ENCODE measurements around the gene AFP.

AFP gene

DNA sequence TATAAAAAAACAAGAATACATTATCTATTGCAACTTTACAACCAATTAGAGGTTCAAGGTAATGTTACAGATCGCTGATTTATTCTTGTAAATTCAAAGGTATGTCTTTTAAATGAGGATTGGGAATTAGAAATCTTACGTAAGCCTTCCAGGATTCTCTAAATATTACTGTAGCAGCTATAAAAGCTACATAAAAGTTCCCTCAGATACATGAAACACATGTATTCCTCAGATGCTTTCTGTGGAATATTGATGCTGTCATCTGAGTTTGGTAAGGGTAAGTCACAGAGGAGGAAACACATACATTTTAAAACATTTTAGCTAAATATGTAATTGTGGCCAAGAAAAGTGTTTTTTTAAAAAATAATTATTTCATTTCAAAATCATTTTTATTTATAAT is 3.4 kb downstream of the AFP start:
- DNase-seq = no peak

GRCh38 chr4:73439991-73440390 is 4.0 kb downstream of the AFP start:
- no peak for DNase-seq

DNA sequence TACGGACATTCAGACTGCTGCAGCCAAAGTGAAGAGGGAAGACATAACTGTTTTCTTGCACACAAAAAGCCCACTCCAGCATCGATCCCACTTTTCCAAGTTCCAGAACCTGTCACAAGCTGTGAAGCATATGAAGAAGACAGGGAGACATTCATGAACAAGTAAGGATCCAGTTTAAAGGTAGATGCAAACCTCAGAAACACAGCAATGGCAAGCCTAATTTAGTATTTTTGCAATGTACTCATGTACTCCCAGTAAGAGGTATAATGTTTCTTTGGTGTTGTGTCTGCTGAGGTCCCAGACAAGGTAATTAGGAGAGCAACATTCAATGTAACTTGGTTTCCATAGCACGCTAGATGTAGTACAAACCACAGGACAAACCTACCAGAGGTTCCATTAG is 4.6 kb downstream of the AFP start:
- DNase-seq = no peak

DNA sequence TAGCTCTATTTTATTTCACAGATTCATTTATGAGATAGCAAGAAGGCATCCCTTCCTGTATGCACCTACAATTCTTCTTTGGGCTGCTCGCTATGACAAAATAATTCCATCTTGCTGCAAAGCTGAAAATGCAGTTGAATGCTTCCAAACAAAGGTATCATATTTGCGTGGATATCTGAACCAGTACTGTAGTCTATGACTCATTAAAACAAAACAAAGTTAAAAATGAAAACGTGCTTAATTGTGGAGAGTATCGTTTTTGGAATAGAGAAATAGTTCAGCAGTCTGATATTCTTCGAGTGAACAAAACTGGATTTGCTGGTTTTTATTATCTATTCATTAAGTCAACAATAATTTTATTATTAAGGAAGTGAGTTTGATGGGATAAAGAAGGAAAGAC is 6.3 kb downstream of the AFP start:
- no peak for DNase-seq

GRCh38 chr4:73443224-73443623 is 7.2 kb downstream of the AFP start:
- DNase-seq = no peak

DNA sequence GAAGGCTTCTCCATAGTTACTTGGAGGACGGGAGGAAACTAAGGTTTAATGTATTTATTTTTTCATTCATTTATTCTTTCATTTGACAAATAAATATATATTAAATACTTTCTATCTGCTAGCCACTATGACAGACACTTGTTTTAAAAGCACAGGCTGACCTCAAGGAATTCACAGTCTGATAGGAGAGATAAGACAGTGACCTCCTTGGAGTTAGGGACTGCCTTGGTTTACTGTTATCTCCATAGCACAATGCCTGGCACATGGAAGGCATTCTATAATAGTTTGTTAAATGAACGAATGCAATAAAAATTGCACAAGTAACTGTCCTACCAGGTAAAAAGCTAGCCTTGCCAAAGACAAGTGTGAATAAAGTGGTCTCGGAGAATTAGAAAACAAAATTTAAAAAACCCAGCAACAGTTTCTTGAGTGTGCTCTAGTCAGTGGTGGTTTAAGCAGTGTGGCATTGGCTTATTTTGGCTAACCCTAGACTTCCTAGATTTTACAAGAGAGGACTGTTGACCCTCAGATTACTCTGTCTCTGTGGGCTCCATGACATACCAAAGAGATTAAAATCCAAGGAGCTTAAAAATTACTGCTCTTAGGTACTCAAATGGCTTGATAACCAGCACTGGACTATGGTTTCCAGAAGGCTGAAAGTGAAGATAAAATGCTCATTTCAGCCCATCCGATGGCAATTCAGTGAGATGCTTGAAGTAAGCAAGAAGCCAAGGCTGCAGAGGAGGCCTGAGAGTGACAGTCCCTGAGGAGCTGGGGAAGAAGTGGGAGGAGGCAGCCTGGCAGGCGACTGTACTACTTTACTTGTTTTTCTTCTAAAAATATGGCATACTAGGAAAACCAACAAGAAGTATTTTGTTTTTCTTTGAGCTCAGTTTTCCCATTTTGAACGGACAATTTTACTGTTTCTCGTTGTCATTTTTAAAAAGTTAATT is 9.6 kb downstream of the AFP start:
- no peak for DNase-seq

GRCh38 chr4:73446336-73446938 is 10.4 kb downstream of the AFP start:
- DNase-seq = no peak

DNA sequence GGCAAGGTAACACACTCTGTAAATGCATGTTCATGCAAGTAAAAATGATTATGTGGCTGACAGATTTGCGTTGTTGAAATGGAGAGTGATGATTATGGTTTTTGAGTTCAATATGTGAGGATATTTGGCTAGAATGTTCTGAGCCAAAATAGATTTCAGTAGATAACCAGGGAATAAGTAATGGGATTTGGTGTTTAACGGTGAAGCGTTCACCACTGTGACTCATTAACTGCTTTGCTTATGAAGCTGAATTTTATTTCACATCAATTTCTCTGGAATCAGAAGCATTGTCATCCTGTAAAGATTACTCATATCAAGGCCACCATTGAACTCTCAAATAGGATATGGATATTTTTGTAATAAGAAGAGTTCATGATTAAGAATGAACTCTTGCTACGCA is 11.7 kb downstream of the AFP start:
- no peak for DNase-seq

GRCh38 chr4:73448448-73449203 is 12.6 kb downstream of the AFP start:
- no peak for DNase-seq

DNA sequence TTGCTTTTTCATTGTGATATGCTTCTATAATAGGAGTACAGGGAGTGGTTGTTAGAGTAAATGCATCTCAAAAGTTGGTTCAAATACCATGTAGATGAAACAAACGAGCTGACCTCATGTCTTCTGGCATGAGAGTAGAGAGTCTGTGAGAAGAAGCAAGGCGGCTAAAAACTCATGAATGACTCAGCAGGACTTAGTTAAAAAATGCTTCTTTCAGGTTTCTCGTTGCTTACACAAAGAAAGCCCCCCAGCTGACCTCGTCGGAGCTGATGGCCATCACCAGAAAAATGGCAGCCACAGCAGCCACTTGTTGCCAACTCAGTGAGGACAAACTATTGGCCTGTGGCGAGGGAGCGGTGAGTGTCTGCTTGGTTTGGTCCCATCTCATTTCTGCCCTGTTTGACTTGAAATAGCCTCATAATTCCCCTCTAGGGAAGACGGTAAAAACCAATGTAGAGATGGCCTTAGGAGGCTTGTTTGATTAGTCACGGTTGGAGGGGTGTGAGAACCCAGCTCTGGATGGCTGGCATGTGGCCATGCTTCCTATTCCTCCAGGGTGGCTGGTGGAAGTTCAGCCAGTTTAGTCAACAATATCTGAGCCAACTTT is 14.5 kb downstream of the AFP start:
- DNase-seq = no peak

GRCh38 chr4:73451404-73451803 is 15.4 kb downstream of the AFP start:
- no peak for DNase-seq

DNA sequence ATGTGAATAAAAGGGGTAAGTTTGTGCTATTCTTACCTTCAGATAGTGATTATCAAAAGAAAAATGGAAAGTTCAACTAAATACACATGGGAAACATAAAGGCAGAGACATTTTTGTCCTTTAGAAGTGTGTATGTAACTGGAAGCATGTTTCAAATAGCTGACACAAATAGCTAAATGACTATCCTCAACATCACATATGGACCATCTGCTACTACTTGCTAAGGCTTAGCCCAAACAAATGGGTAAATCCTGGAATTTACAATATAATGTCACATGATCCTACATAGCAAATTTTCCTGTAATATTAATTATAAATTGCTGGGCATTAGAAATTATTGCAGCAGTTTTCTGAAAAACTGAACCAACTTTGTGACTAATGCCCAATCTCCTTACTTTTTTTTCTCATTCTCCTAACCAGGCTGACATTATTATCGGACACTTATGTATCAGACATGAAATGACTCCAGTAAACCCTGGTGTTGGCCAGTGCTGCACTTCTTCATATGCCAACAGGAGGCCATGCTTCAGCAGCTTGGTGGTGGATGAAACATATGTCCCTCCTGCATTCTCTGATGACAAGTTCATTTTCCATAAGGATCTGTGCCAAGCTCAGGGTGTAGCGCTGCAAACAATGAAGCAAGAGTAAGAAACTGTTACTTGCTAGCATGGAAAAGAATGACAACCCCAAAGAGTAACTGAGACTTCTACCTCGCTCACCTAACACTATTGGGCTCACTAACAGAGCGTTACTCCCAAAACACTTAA is 16.1 kb downstream of the AFP start:
- DNase-seq = no peak

GRCh38 chr4:73452953-73453700 is 17.1 kb downstream of the AFP start:
- DNase-seq = no peak

- no peak for DNase-seq
These were observed 17.6 kb downstream of the AFP start for GRCh38 chr4:73453701-73454005.

GRCh38 chr4:73454920-73455319 is 18.9 kb downstream of the AFP start:
- no peak for DNase-seq

DNA sequence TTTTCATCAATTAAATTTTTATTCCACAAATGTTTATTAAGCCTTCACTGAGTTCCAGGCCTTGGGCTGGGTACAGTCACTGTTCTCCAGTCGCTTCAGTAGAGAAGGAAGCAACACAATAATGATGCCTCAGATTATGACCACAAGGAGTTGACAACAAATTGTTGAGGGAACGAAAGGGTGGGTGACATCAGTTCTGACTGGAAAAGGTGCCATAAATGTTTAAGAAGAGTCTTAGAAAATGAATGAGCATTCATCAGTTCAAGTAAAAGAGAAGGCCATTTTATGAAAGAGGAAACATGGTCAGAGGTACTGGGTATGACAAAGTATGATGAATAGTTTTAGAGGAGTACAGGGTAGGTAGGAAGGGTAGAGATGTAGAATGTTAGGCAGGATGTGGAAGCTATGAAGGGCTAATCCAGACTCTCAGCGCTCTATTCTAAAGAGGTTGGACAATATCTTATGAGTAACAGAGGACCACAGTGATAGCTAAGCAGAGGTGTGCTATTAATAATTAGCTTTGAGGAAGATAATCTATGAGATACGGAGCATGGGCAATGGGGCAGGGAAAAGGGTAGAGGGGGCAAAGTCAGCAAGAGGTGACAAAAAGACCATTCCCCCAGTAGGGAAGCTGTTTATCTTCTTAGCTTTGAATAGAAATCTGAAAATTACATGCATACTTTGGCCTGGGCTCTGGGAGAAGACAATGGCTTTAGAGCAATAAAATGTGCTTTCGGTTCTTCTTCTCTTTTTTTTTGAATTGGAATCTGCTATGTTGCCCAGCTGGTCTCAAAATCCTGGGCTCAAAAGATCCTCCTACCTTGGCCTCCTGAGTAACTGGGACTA is 20.4 kb downstream of the AFP start:
- DNase-seq = no peak

GRCh38 chr4:73458184-73459047 is 22.4 kb downstream of the AFP start:
- no peak for DNase-seq

DNA sequence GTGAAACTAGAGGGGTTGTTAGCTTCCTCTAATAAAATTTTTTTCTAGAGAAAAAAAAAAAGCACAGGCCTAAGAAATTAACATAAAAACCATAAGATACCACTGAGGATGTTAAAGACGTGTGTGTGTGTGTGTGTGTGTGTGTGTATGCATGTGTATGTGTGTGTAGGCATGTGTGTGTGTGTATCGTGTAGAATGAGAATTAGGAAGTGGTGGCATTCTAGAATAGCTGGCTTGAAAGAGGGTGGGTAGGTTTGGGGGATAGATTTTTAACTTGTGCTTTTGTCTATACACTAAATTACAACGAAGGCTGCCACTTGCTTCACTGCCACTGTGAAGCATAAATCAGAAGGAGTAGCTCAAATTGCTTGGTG is 23.0 kb downstream of the AFP start:
- no peak for DNase-seq

DNA sequence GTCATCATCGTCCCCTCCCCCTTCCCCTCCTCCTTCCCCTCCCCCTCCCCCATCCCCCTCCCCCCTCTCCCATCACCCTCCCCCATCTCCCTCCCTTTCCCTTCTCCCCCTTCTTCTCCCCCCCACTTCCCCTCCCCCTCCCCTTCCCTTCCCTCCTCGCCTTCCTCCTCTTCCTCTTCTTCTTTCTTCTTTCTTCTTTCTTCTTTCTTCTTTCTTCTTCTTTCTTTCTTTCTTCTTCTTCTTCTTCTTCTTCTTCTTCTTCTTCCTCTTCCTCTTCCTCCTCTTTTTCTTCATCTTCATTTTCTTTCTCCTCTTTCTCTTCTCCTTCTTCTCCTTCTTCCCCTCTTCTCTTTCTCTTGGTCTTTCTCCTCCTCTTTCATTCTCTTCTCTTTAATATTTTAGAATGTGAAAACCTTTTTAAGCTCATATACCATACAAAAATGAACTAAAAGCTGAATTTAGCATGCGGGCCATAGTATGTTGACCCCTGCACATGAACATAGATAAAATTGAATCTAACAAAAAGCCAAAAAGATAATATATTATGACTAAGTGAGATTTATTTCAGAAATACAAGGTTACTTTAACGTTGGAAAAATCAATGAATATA is 25.0 kb downstream of the AFP start:
- no peak for DNase-seq

- DNase-seq = no peak
These were observed 32.1 kb downstream of the AFP start for GRCh38 chr4:73468170-73468569.
